ENCODE results near the gene RNF187. TPM values are rescaled to one million over a fixed set of nuclear protein-coding genes. Genes with fewer than 3 reads are reported as not detected.

The RNF187 gene
- total RNA-seq, 1 donor from 2014 or later: 128 TPM

DNA sequence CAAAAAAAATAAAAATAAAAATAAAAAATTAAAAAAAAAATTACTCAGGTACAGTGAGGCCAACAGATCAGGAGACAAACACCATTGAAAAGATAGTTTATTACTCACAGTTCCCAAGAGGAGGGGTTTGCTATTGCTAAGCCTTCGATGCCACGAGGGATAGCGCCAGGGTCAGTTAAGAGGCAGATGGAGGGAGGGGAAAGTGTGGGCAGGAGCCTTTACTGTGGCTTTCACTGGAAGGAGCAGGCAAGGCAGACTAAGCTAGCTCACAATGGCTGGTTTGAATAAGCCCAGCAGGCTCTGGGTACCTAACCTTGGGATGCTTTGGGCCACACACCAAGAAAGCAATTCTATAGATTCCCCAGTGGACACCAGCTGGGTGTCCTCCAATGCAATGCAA, 12.7 kb upstream of the RNF187 start:
- TF ChIP-seq, protein P1, sequence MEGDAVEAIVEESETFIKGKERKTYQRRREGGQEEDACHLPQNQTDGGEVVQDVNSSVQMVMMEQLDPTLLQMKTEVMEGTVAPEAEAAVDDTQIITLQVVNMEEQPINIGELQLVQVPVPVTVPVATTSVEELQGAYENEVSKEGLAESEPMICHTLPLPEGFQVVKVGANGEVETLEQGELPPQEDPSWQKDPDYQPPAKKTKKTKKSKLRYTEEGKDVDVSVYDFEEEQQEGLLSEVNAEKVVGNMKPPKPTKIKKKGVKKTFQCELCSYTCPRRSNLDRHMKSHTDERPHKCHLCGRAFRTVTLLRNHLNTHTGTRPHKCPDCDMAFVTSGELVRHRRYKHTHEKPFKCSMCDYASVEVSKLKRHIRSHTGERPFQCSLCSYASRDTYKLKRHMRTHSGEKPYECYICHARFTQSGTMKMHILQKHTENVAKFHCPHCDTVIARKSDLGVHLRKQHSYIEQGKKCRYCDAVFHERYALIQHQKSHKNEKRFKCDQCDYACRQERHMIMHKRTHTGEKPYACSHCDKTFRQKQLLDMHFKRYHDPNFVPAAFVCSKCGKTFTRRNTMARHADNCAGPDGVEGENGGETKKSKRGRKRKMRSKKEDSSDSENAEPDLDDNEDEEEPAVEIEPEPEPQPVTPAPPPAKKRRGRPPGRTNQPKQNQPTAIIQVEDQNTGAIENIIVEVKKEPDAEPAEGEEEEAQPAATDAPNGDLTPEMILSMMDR (IDR thresholded peaks at IDR 0.05; ENCODE audit: insufficient read depth, low read length, poor library complexity, severe bottlenecking): no peak
- no peak overlapping the region for H3K4me3 ChIP-seq (ENCODE audit: low read depth, low read length)
- no peak for DNase-seq (ENCODE audit: low read depth)
- peaks cover 23% of the 10 kb centered on the region for H3K27me3 ChIP-seq (ENCODE audit: control insufficient read depth, insufficient read depth, low read length)
- H3K36me3 ChIP-seq (ENCODE audit: control insufficient read depth, insufficient read depth, low read length): no peaks in the 10 kb centered on the region

DNA sequence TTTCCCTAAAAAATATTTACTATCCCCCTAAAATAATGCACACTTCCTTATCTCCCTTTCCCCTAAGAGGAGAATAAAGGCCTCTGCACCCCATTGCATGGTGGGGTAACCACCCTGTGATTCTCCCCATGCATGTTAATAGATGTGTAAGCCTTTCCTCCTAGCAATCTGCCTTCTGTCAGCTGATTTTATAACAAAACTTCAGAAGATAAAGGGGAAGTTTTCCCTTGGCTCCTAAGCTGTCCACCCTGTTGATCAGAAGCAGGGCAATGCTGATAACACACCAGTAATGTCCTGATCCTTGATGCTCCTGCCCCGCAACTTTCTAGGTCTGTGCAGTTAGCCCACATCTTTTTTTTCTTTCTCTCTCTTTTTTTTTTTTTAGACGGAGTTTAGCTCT, 11.4 kb upstream of the RNF187 start:
- peaks cover 14% of the 10 kb centered on the region for H3K27me3 ChIP-seq (ENCODE audit: control insufficient read depth, insufficient read depth, low read length)
- H3K36me3 ChIP-seq (ENCODE audit: control insufficient read depth, insufficient read depth, low read length): no peaks in the 10 kb centered on the region
- no peak for DNase-seq (ENCODE audit: low read depth)
- H3K4me3 ChIP-seq (ENCODE audit: low read depth, low read length): no peak overlapping the region
- TF ChIP-seq, protein P1 (IDR thresholded peaks at IDR 0.05; ENCODE audit: insufficient read depth, low read length, poor library complexity, severe bottlenecking): no peak

DNA sequence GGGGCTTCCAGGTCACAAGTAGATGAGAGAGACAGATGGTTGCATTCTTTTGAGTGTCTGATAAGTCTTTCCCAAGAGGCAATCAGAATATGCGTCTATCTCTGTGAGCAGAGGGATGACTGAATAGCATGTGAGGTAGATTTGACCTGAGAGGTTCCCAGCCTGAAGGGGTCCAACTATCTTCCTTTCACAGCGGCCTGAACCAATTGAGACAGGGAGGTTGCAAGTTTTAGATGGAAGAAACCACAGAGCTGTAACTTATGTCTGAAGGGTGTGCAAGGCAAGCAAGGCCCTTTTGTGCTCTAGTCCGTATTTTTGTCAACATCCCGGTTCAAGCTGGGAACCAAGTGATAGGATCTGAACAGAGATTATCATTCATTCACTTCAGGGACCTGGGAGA, 9.9 kb upstream of the RNF187 start:
- H3K4me3 ChIP-seq (ENCODE audit: low read depth, low read length): no peak overlapping the region
- no peaks in the 10 kb centered on the region for H3K36me3 ChIP-seq (ENCODE audit: control insufficient read depth, insufficient read depth, low read length)
- no peak for DNase-seq (ENCODE audit: low read depth)
- TF ChIP-seq, protein P1 (IDR thresholded peaks at IDR 0.05; ENCODE audit: insufficient read depth, low read length, poor library complexity, severe bottlenecking): no peak
- peaks cover 5% of the 10 kb centered on the region for H3K27me3 ChIP-seq (ENCODE audit: control insufficient read depth, insufficient read depth, low read length)

DNA sequence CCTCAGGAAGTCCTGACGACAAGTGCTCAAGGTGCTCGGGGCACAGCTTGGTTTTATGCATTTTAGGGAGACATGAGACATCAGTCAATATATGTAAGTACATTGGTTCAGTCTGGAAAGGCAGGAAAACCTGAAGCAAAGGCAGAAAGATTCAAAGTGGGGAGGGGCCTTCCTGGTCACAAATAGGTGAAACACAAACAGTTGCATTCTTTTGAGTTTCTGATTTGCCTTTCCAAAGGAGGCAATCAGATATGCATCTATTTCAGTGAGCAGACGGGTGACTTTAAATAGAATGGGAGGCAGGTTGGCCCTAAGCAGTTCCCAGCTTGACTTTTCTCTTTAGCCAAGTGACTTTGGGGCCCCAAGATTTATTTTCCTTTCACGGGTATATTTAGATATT, 8.9 kb upstream of the RNF187 start:
- TF ChIP-seq, protein P1 (IDR thresholded peaks at IDR 0.05; ENCODE audit: insufficient read depth, low read length, poor library complexity, severe bottlenecking): no peak
- no peak for DNase-seq (ENCODE audit: low read depth)
- Histone ChIP-seq H3K27me3 (ENCODE audit: control insufficient read depth, insufficient read depth, low read length) (peaks cover 5% of the 10 kb centered on the region), H3K4me3 (ENCODE audit: low read depth, low read length) (no peak overlapping the region), H3K36me3 (ENCODE audit: control insufficient read depth, insufficient read depth, low read length) (no peaks in the 10 kb centered on the region)

DNA sequence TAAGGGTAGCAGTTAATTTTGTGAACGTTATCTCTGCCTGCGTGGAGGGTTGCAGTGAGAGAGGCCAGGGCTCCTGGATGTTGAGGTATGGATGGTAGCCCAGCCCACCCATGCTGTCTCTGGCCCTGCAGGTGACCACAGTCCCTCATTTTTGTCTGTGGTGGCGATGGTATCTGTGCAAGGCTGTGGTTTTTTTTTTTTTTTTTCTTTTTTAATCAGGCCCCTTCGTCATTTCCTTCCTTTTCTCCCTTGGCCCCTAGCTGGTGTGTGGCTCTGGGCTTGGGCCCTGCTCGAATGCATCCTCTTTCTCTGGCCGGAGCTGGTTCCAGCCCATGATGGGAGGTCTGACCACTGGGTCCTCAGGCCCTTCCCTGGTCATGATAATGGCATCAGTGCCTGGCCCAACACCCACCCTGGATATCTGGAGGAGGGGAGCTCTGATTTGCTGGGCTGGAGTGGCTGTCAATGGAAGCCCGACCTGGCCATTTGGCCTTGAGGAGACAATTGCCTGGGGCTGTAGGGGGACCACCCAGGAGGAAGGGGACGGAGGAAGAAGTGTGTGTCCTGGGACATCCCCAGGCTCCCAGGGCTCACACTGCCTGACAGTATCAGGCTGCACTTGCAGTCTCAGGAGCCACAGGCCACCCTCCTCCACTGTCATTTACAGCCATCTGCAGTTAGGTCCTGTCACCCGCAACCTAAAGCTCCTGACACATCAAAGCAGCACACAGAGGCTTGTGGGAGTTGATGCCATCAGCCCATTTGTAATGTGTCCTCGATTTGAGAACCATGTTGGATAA, 8.1 kb upstream of the RNF187 start:
- TF ChIP-seq, protein P1 (IDR thresholded peaks at IDR 0.05; ENCODE audit: insufficient read depth, low read length, poor library complexity, severe bottlenecking): no peak
- Histone ChIP-seq H3K27me3 (ENCODE audit: control insufficient read depth, insufficient read depth, low read length) (peaks cover 5% of the 10 kb centered on the region), H3K36me3 (ENCODE audit: control insufficient read depth, insufficient read depth, low read length) (no peaks in the 10 kb centered on the region)

DNA sequence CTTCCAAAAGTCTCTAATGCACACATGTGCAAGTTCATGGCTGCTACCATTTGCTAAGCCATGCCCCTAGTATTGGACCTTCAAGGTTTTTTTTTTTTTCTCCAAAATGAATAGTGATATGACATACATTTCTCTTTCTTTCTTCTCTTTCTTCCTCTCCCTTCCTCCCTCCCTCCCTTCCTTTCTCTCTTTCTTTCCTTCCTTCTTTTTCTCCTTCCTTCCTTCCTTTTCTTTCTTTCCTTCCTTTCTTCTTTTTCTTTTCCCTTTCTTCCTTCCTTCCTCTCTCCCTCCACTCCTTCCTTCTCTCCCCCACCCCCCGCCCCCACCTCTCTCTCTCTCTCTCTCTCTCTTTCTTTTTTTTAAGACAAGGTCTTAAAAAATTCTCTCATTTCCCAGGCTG, 3.4 kb upstream of the RNF187 start:
- TF ChIP-seq, protein P1 (IDR thresholded peaks at IDR 0.05; ENCODE audit: insufficient read depth, low read length, poor library complexity, severe bottlenecking): no peak
- H3K4me3 ChIP-seq (ENCODE audit: low read depth, low read length): no peak overlapping the region
- H3K27me3 ChIP-seq (ENCODE audit: control insufficient read depth, insufficient read depth, low read length): peaks cover 5% of the 10 kb centered on the region
- no peak for DNase-seq (ENCODE audit: low read depth)
- H3K36me3 ChIP-seq (ENCODE audit: control insufficient read depth, insufficient read depth, low read length): no peaks in the 10 kb centered on the region

More for the DNA sequence above, 8.1 kb upstream of the RNF187 start:
- H3K4me3 ChIP-seq (ENCODE audit: low read depth, low read length): no peak overlapping the region
- no peak for DNase-seq (ENCODE audit: low read depth)
